GM18861 (cell line): Measurements from ENCODE around the gene PICK1.

Experiments
- ATAC-seq: cut with Tn5 transposase; IDR thresholded peaks from one replicate; pipeline ENCODE4 v1.9.1; 2021; ENCODE audit not compliant: unreplicated experiment

The PICK1 gene

GRCh38 chr22:38086001-38086845, 29.0 kb downstream of the PICK1 start:
- no peak for ATAC-seq

- ATAC-seq: no peak
These were observed 29.7 kb downstream of the PICK1 start for GRCh38 chr22:38086942-38087341.

GRCh38 chr22:38087855-38088254, 30.7 kb downstream of the PICK1 start:
- no peak for ATAC-seq

GRCh38 chr22:38088629-38089473, 31.6 kb downstream of the PICK1 start:
- no peak for ATAC-seq

GRCh38 chr22:38089474-38089851, 32.3 kb downstream of the PICK1 start:
- no peak for ATAC-seq

GRCh38 chr22:38097058-38097457, 39.9 kb downstream of the PICK1 start:
- ATAC-seq: no peak

- ATAC-seq: no peak
These were observed 40.6 kb downstream of the PICK1 start for GRCh38 chr22:38097557-38098409.

- ATAC-seq: no peak
These were observed 41.4 kb downstream of the PICK1 start for GRCh38 chr22:38098410-38099249.

- no peak for ATAC-seq
These were observed 46.4 kb downstream of the PICK1 start for GRCh38 chr22:38103641-38104040.

- no peak for ATAC-seq
These were observed 46.9 kb downstream of the PICK1 start for GRCh38 chr22:38104084-38104483.

GRCh38 chr22:38106814-38107578, 49.8 kb downstream of the PICK1 start:
- ATAC-seq: no peak

GRCh38 chr22:38107692-38108515, 50.7 kb downstream of the PICK1 start:
- ATAC-seq: no peak

- no peak for ATAC-seq
These were observed 51.5 kb downstream of the PICK1 start for GRCh38 chr22:38108561-38109319.

- ATAC-seq: no peak
These were observed 52.3 kb downstream of the PICK1 start for GRCh38 chr22:38109371-38110001.

GRCh38 chr22:38110008-38110862, 53.0 kb downstream of the PICK1 start, which contains the start of gene BAIAP2L2:
Gene BAIAP2L2, minus strand, starts transcription at chr22:38110684. Its CDS starts 159 bp downstream, at chr22:38110525.
- no peak for ATAC-seq
